MM.1S (cell line): ENCODE data around the gene RPN1.
A peak's percentile ranks its signal among the peaks of the same experiment; 100 is the strongest.

ENCODE experiments used
- DNase-seq: peaks from one replicate; pipeline ENCODE4 v3.0.0-alpha.2; 2015
- H2AFZ ChIP-seq: fragments of 300-600 bp; sonication (generic); 2 replicates; pipeline ENCODE4 v1.6.0; 2016; ENCODE audit warnings: antibody characterized with exemption, low read length
- H3F3A ChIP-seq: fragments of 300-600 bp; sonication (generic); 2 replicates; pipeline ENCODE4 v1.6.1; 2016; ENCODE audit warnings: mild to moderate bottlenecking, antibody characterized with exemption, low read length, moderate library complexity, mixed read lengths; ENCODE audit not compliant: insufficient read depth
- H3K27ac ChIP-seq: fragments of 300-600 bp; sonication (generic); 2 replicates; pipeline ENCODE4 v1.5.1; 2016; ENCODE audit warnings: mild to moderate bottlenecking, low read length
- H3K27me3 ChIP-seq: fragments of 300-600 bp; sonication (generic); replicated peaks from 2 replicates; pipeline ENCODE4 v1.6.0; 2016; ENCODE audit warnings: low read length; ENCODE audit not compliant: insufficient read depth
- H3K36me3 ChIP-seq: fragments of 300-600 bp; sonication (generic); replicated peaks from 2 replicates; pipeline ENCODE4 v1.6.1; 2016; ENCODE audit warnings: mild to moderate bottlenecking, low read length, mixed read lengths; ENCODE audit not compliant: insufficient read depth
- H3K4me1 ChIP-seq: fragments of 300-600 bp; sonication (generic); 2 replicates; pipeline ENCODE4 v1.6.1; 2016; ENCODE audit warnings: low read length, mixed read lengths
- H3K4me2 ChIP-seq: fragments of 300-600 bp; sonication (generic); 2 replicates; pipeline ENCODE4 v1.6.0; 2016; ENCODE audit warnings: low read depth, low read length
- H3K4me3 ChIP-seq: fragments of 300-600 bp; sonication (generic); 2 replicates; pipeline ENCODE4 v1.5.1; 2016; ENCODE audit warnings: low read length, mixed read lengths
- H3K79me2 ChIP-seq: fragments of 300-600 bp; sonication (generic); 2 replicates; pipeline ENCODE4 v1.6.1; 2016; ENCODE audit warnings: mixed run types, low read length, mixed read lengths
- H3K9ac ChIP-seq: fragments of 300-600 bp; sonication (generic); 2 replicates; pipeline ENCODE4 v1.6.1; 2016; ENCODE audit warnings: low read length, mixed read lengths
- H3K9me2 ChIP-seq: fragments of 300-600 bp; sonication (generic); replicated peaks from 2 replicates; pipeline ENCODE4 v1.6.1; 2016; ENCODE audit warnings: mild to moderate bottlenecking, low read length, mixed read lengths; ENCODE audit not compliant: insufficient read depth
- H3K9me3 ChIP-seq: fragments of 300-600 bp; sonication (generic); replicated peaks from 2 replicates; pipeline ENCODE4 v1.6.1; 2016; ENCODE audit warnings: mild to moderate bottlenecking, low read length, mixed read lengths; ENCODE audit not compliant: insufficient read depth
- H4K20me1 ChIP-seq: fragments of 300-600 bp; sonication (generic); 2 replicates; pipeline ENCODE4 v1.6.1; 2016; ENCODE audit warnings: mild to moderate bottlenecking, low read length, moderate library complexity, mixed read lengths; ENCODE audit not compliant: insufficient read depth
- CTCF ChIP-seq: fragments of 300-600 bp; sonication (generic); IDR thresholded peaks from 2 replicates; pipeline ENCODE4 v1.5.1; 2016; ENCODE audit warnings: antibody characterized with exemption, low read length, mixed read lengths
- EZH2 ChIP-seq: fragments of 300-600 bp; sonication (generic); optimal IDR thresholded peaks from 2 replicates; pipeline ENCODE3; 2017; ENCODE audit warnings: low read depth, mild to moderate bottlenecking, antibody characterized with exemption, low read length, mixed read lengths
- EZH2phosphoT487 ChIP-seq: fragments of 300-600 bp; sonication (generic); IDR thresholded peaks from 2 replicates; pipeline ENCODE4 v1.6.1; 2018; ENCODE audit warnings: antibody characterized with exemption, low read length

The RPN1 gene

GRCh38 chr3:128617557-128618397, 32.8 kb downstream of the RPN1 start:
- Histone ChIP-seq H4K20me1 (no peaks in the 10 kb centered on the region), H3K9me3 (no peaks in the 10 kb centered on the region), H3F3A (peaks cover 19% of the 10 kb centered on the region), H3K79me2 (peaks cover 41% of the 10 kb centered on the region), H3K36me3 (peaks cover 14% of the 10 kb centered on the region; the same call in 1 of the 2 replicates), H3K27me3 (no peaks in the 10 kb centered on the region), H3K27ac (peak overlapping the region; percentile 56; the same call in 1 of the 2 replicates), H3K4me3 (peak overlapping the region; percentile 79), H3K4me2 (peak overlapping the region; percentile 89), H3K9me2 (no peaks in the 10 kb centered on the region), H2AFZ (peak overlapping the region; percentile 78), H3K4me1 (peaks cover 19% of the 10 kb centered on the region; the same call in 1 of the 2 replicates), H3K9ac (peak overlapping the region; percentile 74)
- TF ChIP-seq CTCF (peak; percentile 94), EZH2phosphoT487 (no peak)
- DNase-seq = peak; percentile 94

GRCh38 chr3:128617270-128617556, 33.4 kb downstream of the RPN1 start:
- Histone ChIP-seq H4K20me1 (no peaks in the 10 kb centered on the region), H3K27me3 (no peaks in the 10 kb centered on the region), H3K79me2 (peaks cover 38% of the 10 kb centered on the region), H3K9me3 (no peaks in the 10 kb centered on the region), H3K4me3 (peak overlapping the region; percentile 79), H3F3A (peaks cover 19% of the 10 kb centered on the region), H3K36me3 (peaks cover 14% of the 10 kb centered on the region; the same call in 1 of the 2 replicates), H3K4me1 (peaks cover 19% of the 10 kb centered on the region; the same call in 1 of the 2 replicates), H3K9me2 (no peaks in the 10 kb centered on the region), H3K27ac (peak overlapping the region; percentile 22; the same call in 1 of the 2 replicates), H3K9ac (peak overlapping the region; percentile 74), H2AFZ (peak overlapping the region; percentile 45), H3K4me2 (peak overlapping the region; percentile 89)
- TF ChIP-seq EZH2phosphoT487 (no peak), CTCF (no peak), EZH2 (no peak)
- no peak for DNase-seq

GRCh38 chr3:128616516-128617269, 33.9 kb downstream of the RPN1 start:
- H4K20me1 ChIP-seq = no peaks in the 10 kb centered on the region
- H3K4me2 ChIP-seq = peak overlapping the region; percentile 89
- H3K36me3 ChIP-seq = peaks cover 11% of the 10 kb centered on the region; the same call in 1 of the 2 replicates
- no peaks in the 10 kb centered on the region for H3K27me3 ChIP-seq
- no peak overlapping the region for H3K27ac ChIP-seq
- peaks cover 16% of the 10 kb centered on the region for H3F3A ChIP-seq
- TF ChIP-seq EZH2phosphoT487 (no peak), CTCF (no peak), EZH2 (no peak)
- H3K79me2 ChIP-seq = peaks cover 33% of the 10 kb centered on the region
- no peaks in the 10 kb centered on the region for H3K9me2 ChIP-seq
- peak overlapping the region; percentile 45 for H2AFZ ChIP-seq
- H3K4me1 ChIP-seq = peaks cover 19% of the 10 kb centered on the region; the same call in 1 of the 2 replicates
- DNase-seq = no peak
- no peaks in the 10 kb centered on the region for H3K9me3 ChIP-seq
- H3K9ac ChIP-seq = peak overlapping the region; percentile 74; the same call in 1 of the 2 replicates
- peak overlapping the region; percentile 79 for H3K4me3 ChIP-seq
